Right cardiac atrium (tissue), 5 donors: ENCODE measurements around the gene CAPN11. TPM values are rescaled to one million over a fixed set of nuclear protein-coding genes. Genes with fewer than 3 reads are reported as not detected.
"Not testable (repeated sequence)": the region's sequence is repeated elsewhere in the genome, so short reads cannot be mapped to it uniquely, and the experiment has no call there.

Experiments
- ATAC-seq, 2 donors: fragments of 200-7000 bp; cut with Tn5 transposase; one replicate each; pipeline versions ENCODE4 v1.8.0 to v1.9.1; 2020; ENCODE audit warnings: moderate library complexity in 2 of 2, mild to moderate bottlenecking in 1 of 2
- DNase-seq, 3 donors: peaks; one replicate each; pipeline ENCODE4 v3.0.0-alpha.2; 2020
- H3K27ac ChIP-seq: one replicate; pipeline ENCODE4 v1.5.1; 2013; ENCODE audit warnings: mild to moderate bottlenecking, low read length, control low read depth, moderate library complexity
- H3K27me3 ChIP-seq: one replicate; pipeline ENCODE4 v1.6.1; 2013; ENCODE audit not compliant: control insufficient read depth, insufficient read depth
- H3K4me1 ChIP-seq: one replicate; pipeline ENCODE4 v1.6.1; 2013; ENCODE audit warnings: low read length; ENCODE audit not compliant: control insufficient read depth, insufficient read depth
- H3K4me3 ChIP-seq: one replicate; pipeline ENCODE4 v1.5.1; 2013; ENCODE audit warnings: low read length, control low read depth
- H3K9me3 ChIP-seq: one replicate; pipeline ENCODE4 v1.6.1; 2013; ENCODE audit warnings: low read length; ENCODE audit not compliant: control insufficient read depth
- WGBS: extraction: QIAGEN DNeasy Blood & Tissue Kit; methylation state at CpG from one replicate; pipeline ENCODE4 v1.1.7; 2013; 5-methylcytosine and 5-hydroxymethylcytosine counted together
- intact Hi-C, 4 donors: fragments of 100-400 bp; cut with DNase I; formaldehyde crosslinking; loops; one replicate each; pipeline versions ENCODE4 v1.11.0 to v1.14.0; 2022 to 2023
- polyA plus RNA-seq: library from polyadenylated mRNA; stranded (reverse); fragments of 200-250 nt; gene quantifications from one replicate; pipeline ENCODE4 v1.2.3, GENCODE V29; 2013
- total RNA-seq, 4 donors: library from RNA; stranded (reverse); fragmentation: NEBNext Ultra II Directional; extraction: Animal tissue kit (Norgen Biotek cat#: 25700); gene quantifications; one replicate each; pipeline ENCODE4 v1.2.1, GENCODE V29; 2021
- donor health status: healthy with polysubstance abuse.
- donor health status: DM: no; HTN: yes; CAD: no.
- donor health status: DM: no; HTN: no; CAD: no.
- donor health status: DM: no; HTN: yes; CAD: no; lungs with severe emphysema.
- donor health status: DM: yes; HTN: yes; CAD: no.

CAPN11 gene
- total and polyA plus RNA-seq, 5 donors, result 0.27 to 0.38 TPM; not detected in 3

DNA sequence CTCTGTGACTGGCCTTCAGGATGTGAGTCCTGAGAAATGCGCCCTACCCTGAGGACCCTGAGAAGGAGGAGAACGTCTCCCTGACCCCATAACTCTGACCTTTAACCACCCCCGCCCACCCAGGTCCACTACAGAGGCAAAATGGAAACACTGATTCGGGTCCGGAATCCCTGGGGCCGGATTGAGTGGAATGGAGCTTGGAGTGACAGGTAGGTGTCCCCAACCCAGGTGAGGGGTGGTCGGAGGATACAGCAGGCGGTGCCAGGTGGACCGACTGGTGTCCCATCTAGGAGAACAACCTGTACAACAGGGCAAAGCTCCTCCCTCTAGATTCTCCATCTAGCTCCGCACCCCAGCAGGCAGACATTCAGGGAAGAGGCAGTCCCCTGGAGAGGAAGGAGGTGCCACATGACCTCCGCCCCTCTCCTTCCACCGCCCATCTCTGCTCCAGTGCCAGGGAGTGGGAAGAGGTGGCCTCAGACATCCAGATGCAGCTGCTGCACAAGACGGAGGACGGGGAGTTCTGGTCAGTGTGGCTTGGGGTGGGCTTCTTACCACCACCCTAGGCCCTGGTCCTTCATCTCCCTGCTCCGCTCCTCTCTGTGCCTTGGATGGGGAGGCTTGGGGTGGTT, 17.6 kb downstream of the CAPN11 start:
- no peak for DNase-seq
- WGBS, result 79% methylated on average over 15 of the region's 15 CpGs
- intact Hi-C loops, result loop anchor here in 2 of 4 donors (5.0 to 10.0 kb wide), 3 partner anchors 41 to 159 kb away; partner anchors contain the start of genes AARS2 (in 1 of the 2) and MYMX (in 1 of the 2)

DNA sequence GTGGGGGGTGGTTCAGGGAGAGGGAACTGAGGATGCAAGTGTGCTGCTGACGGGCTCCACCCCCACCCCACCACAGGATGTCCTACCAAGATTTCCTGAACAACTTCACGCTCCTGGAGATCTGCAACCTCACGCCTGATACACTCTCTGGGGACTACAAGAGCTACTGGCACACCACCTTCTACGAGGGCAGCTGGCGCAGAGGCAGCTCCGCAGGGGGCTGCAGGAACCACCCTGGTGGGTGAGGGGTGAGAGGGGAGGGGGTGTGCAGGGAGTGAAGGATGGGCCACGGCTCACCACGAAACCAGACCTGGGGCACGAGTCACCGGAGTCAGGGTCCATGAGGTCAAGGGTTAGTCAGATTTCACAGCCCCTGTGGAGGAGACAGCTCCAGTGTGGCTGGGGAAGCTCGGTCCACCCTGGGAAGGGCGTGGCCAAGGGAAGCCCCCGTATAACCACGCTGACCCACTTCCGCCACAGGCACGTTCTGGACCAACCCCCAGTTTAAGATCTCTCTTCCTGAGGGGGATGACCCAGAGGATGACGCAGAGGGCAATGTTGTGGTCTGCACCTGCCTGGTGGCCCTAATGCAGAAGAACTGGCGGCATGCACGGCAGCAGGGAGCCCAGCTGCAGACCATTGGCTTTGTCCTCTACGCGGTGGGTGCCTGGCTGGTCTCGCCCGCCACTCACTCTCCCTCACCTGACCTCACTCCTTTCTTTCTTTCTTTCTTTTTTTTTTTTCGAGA, 18.3 kb downstream of the CAPN11 start:
- Histone ChIP-seq H3K27ac (no peak overlapping the region), H3K9me3 (no peaks in the 10 kb centered on the region), H3K4me1 (peaks cover 5% of the 10 kb centered on the region), H3K27me3 (no peaks in the 10 kb centered on the region), H3K4me3 (no peak overlapping the region)
- ATAC-seq (no peak), DNase-seq (no peak)
- 66% methylated on average over 24 of the region's 24 CpGs for WGBS
- intact Hi-C loops, result loop anchor here in 2 of 4 donors (5.0 to 10.0 kb wide), 3 partner anchors 40 to 158 kb away; partner anchors contain the start of genes AARS2 (in 1 of the 2) and MYMX (in 1 of the 2)

More for the DNA sequence above, 17.6 kb downstream of the CAPN11 start:
- no peaks in the 10 kb centered on the region for H3K27me3 ChIP-seq
- peaks cover 5% of the 10 kb centered on the region for H3K4me1 ChIP-seq
- H3K9me3 ChIP-seq, result no peaks in the 10 kb centered on the region
- ATAC-seq, result no peak
- no peak overlapping the region for H3K4me3 ChIP-seq
- no peak overlapping the region for H3K27ac ChIP-seq

- H3K27ac ChIP-seq, result peak overlapping the region; percentile 62
- H3K4me1 ChIP-seq, result peaks cover 5% of the 10 kb centered on the region
- no peaks in the 10 kb centered on the region for H3K9me3 ChIP-seq
- DNase-seq, result peak; percentile 92 to 96 (median 94)
- H3K4me3 ChIP-seq, result no peak overlapping the region
- 58% methylated on average over 13 of the region's 13 CpGs for WGBS
- H3K27me3 ChIP-seq, result no peaks in the 10 kb centered on the region
- intact Hi-C loops, result loop anchor here in 2 of 4 donors (5.0 to 10.0 kb wide), 3 partner anchors 39 to 157 kb away; partner anchors contain the start of genes AARS2 (in 1 of the 2) and MYMX (in 1 of the 2)
- ATAC-seq, result peak; percentile 94 to 95
Observed at GRCh38 chr6:44177691-44178423, 19.2 kb downstream of the CAPN11 start.

GRCh38 chr6:44178424-44179071, 19.9 kb downstream of the CAPN11 start:
- ATAC-seq (no peak), DNase-seq (no peak)
- no peaks in the 10 kb centered on the region for H3K9me3 ChIP-seq
- peak overlapping the region; percentile 62 for H3K27ac ChIP-seq
- intact Hi-C loops, result loop anchor here in 2 of 4 donors (5.0 to 10.0 kb wide), 3 partner anchors 39 to 156 kb away; partner anchors contain the start of genes AARS2 (in 1 of the 2) and MYMX (in 1 of the 2)
- WGBS, result 80% methylated on average over 9 of the region's 9 CpGs
- H3K27me3 ChIP-seq, result no peaks in the 10 kb centered on the region
- no peak overlapping the region for H3K4me3 ChIP-seq
- H3K4me1 ChIP-seq, result peaks cover 5% of the 10 kb centered on the region

GRCh38 chr6:44179072-44179536, 20.5 kb downstream of the CAPN11 start:
- H3K4me1 ChIP-seq, result peaks cover 5% of the 10 kb centered on the region
- no peak for ATAC-seq
- intact Hi-C loops, result loop anchor here in 2 of 4 donors (5.0 to 10.0 kb wide), 3 partner anchors 38 to 156 kb away; partner anchors contain the start of genes AARS2 (in 1 of the 2) and MYMX (in 1 of the 2)
- WGBS, result 51% methylated on average over 4 of the region's 4 CpGs
- H3K27ac ChIP-seq, result no peak overlapping the region
- no peak for DNase-seq
- H3K9me3 ChIP-seq, result no peaks in the 10 kb centered on the region
- no peaks in the 10 kb centered on the region for H3K27me3 ChIP-seq
- no peak overlapping the region for H3K4me3 ChIP-seq

DNA sequence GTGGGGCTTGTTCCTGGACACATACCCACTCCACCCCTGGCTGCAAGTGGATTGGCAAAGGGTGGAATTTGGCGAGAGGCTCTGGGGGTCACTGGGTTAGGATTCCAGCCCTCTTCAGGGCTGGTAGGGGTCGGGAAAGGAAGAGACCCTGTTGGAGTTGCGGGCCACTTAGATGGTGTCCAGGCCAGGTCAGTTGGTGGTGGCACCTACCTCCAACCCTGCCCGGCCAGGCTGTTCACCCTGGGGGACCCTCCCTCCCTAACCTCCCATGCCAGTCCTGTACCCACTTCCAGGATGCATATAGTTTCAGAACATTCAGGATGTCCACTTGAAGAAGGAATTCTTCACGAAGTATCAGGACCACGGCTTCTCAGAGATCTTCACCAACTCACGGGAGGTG, 21.0 kb downstream of the CAPN11 start:
- Histone ChIP-seq H3K27me3 (no peaks in the 10 kb centered on the region), H3K27ac (no peak overlapping the region), H3K4me1 (peaks cover 5% of the 10 kb centered on the region), H3K9me3 (no peaks in the 10 kb centered on the region), H3K4me3 (no peak overlapping the region)
- intact Hi-C loops, result loop anchor here in 2 of 4 donors (5.0 to 10.0 kb wide), 3 partner anchors 38 to 155 kb away; partner anchors contain the start of genes AARS2 (in 1 of the 2) and MYMX (in 1 of the 2)
- WGBS, result 93% methylated on average over 7 of the region's 7 CpGs
- no peak for DNase-seq
- no peak for ATAC-seq

DNA sequence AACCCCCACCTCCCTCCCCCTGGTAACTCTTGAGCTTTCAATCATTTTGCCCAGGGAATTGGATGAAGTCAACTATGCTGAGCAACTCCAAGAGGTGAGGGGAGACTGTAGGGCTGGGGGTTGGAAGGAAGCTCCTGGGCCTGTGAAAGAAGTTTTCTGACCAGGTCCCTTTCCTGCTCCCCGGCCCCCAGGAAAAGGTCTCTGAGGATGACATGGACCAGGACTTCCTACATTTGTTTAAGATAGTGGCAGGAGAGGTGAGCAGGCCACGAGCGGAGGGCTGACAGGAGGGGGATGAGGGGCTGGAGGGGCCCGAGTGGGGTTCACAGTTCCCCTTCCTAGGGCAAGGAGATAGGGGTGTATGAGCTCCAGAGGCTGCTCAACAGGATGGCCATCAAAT, 21.8 kb downstream of the CAPN11 start:
- 77% methylated on average over 4 of the region's 4 CpGs for WGBS
- Histone ChIP-seq H3K4me3 (no peak overlapping the region), H3K27me3 (no peaks in the 10 kb centered on the region), H3K9me3 (no peaks in the 10 kb centered on the region), H3K27ac (no peak overlapping the region), H3K4me1 (peaks cover 5% of the 10 kb centered on the region)
- ATAC-seq (no peak), DNase-seq (no peak)
- intact Hi-C loops, result no loop called here

GRCh38 chr6:44180886-44181285, 22.3 kb downstream of the CAPN11 start:
- Histone ChIP-seq H3K4me1 (peaks cover 5% of the 10 kb centered on the region), H3K27me3 (no peaks in the 10 kb centered on the region), H3K4me3 (no peak overlapping the region), H3K27ac (no peak overlapping the region), H3K9me3 (no peaks in the 10 kb centered on the region)
- DNase-seq (no peak), ATAC-seq (no peak)
- 96% methylated on average over 4 of the region's 4 CpGs for WGBS
- intact Hi-C loops, result no loop called here

GRCh38 chr6:44181784-44182183, 23.2 kb downstream of the CAPN11 start:
- DNase-seq, ATAC-seq, intact Hi-C loops, H3K4me3 ChIP-seq, H3K27ac ChIP-seq, H3K4me1 ChIP-seq, H3K27me3 ChIP-seq, H3K9me3 ChIP-seq: not testable (repeated sequence)

- Histone ChIP-seq H3K9me3 (no peaks in the 10 kb centered on the region), H3K27ac (no peak overlapping the region), H3K4me3 (no peak overlapping the region), H3K27me3 (no peaks in the 10 kb centered on the region), H3K4me1 (no peaks in the 10 kb centered on the region)
- no peak for DNase-seq
- intact Hi-C loops, result no loop called here
- whole genome bisulfite sequencing, result 95% methylated on average over 4 of the region's 4 CpGs
- no peak for ATAC-seq
Observed at GRCh38 chr6:44182911-44183390, 24.3 kb downstream of the CAPN11 start.
